Measurements from ENCODE around the gene MYO1B. TPM values are rescaled to one million over a fixed set of nuclear protein-coding genes. Genes with fewer than 3 reads are reported as not detected.

Gene MYO1B
- total RNA-seq, 1 experiment from 2014 or later: 80.3 TPM

GRCh38 chr2:191222507-191222906, 22.7 kb upstream of the MYO1B start:
- H3K36me3 Mint-ChIP-seq (ENCODE audit: insufficient read depth, unreplicated experiment): peaks cover 5% of the 10 kb centered on the region
- ChIA-PET CTCF (no interaction called here), POLR2A (no interaction called here)
- Histone ChIP-seq H3K36me3 (ENCODE audit: control insufficient read depth, insufficient read depth, low read length) (no peaks in the 10 kb centered on the region; the same call in 1 of the 2 replicates), H3K4me1 (peaks cover 15% of the 10 kb centered on the region), H3K4me3 (ENCODE audit: low read depth, low read length) (no peak overlapping the region), H3K27me3 (replicated peaks; ENCODE audit: control insufficient read depth, insufficient read depth, low read length) (no peaks in the 10 kb centered on the region), H3K9me3 (no peaks in the 10 kb centered on the region)
- intact Hi-C loops (cut with micrococcal nuclease; ENCODE audit: unreplicated experiment): no loop called here
- no TSS peak for BruUV-seq (replicated peaks)
- H3K27me3 Mint-ChIP-seq (ENCODE audit: insufficient read depth, unreplicated experiment): no peaks in the 10 kb centered on the region
- peaks cover 9% of the 10 kb centered on the region for H3K9me3 Mint-ChIP-seq (ENCODE audit: unreplicated experiment)
- no peak for TF ChIP-seq CTCF (IDR thresholded peaks at IDR 0.05; ENCODE audit: insufficient read depth in 1 of 2, low read depth in 1 of 2, low read length in 1 of 2, severe bottlenecking in 1 of 2, unreplicated experiment in 1 of 2)
- no peak for DNase-seq
- H3K27ac Mint-ChIP-seq (ENCODE audit: unreplicated experiment): no peak overlapping the region
- peaks cover 8% of the 10 kb centered on the region for H3K4me1 Mint-ChIP-seq (ENCODE audit: low read depth, unreplicated experiment)
- no peak overlapping the region for H3K4me3 Mint-ChIP-seq (ENCODE audit: unreplicated experiment)

- BruUV-seq (replicated peaks): no TSS peak
- no peaks in the 10 kb centered on the region for H3K27me3 Mint-ChIP-seq (ENCODE audit: insufficient read depth, unreplicated experiment)
- no peak for DNase-seq
- intact Hi-C loops (cut with micrococcal nuclease; ENCODE audit: unreplicated experiment): no loop called here
- H3K4me3 Mint-ChIP-seq (ENCODE audit: unreplicated experiment): no peak overlapping the region
- ChIA-PET CTCF (no interaction called here), POLR2A (no interaction called here)
- H3K27ac Mint-ChIP-seq (ENCODE audit: unreplicated experiment): no peak overlapping the region
- H3K4me1 Mint-ChIP-seq (ENCODE audit: low read depth, unreplicated experiment): peaks cover 8% of the 10 kb centered on the region
- H3K4me1 ChIP-seq: peaks cover 11% of the 10 kb centered on the region
- H3K9me3 Mint-ChIP-seq (ENCODE audit: unreplicated experiment): peaks cover 9% of the 10 kb centered on the region
- no peak for TF ChIP-seq CTCF (IDR thresholded peaks at IDR 0.05; ENCODE audit: insufficient read depth in 1 of 2, low read depth in 1 of 2, low read length in 1 of 2, severe bottlenecking in 1 of 2, unreplicated experiment in 1 of 2)
- H3K27me3 ChIP-seq (replicated peaks; ENCODE audit: control insufficient read depth, insufficient read depth, low read length): no peaks in the 10 kb centered on the region
- H3K9me3 ChIP-seq: no peaks in the 10 kb centered on the region
- H3K36me3 ChIP-seq (ENCODE audit: control insufficient read depth, insufficient read depth, low read length): no peaks in the 10 kb centered on the region; the same call in 1 of the 2 replicates
- H3K4me3 ChIP-seq (ENCODE audit: low read depth, low read length): no peak overlapping the region
- peaks cover 5% of the 10 kb centered on the region for H3K36me3 Mint-ChIP-seq (ENCODE audit: insufficient read depth, unreplicated experiment)
These were observed 22.3 kb upstream of the MYO1B start for GRCh38 chr2:191222952-191223351.

GRCh38 chr2:191225126-191225525, 20.1 kb upstream of the MYO1B start:
- Mint-ChIP-seq H3K4me1 (ENCODE audit: low read depth, unreplicated experiment) (no peaks in the 10 kb centered on the region), H3K9me3 (ENCODE audit: unreplicated experiment) (peaks cover 9% of the 10 kb centered on the region), H3K27me3 (ENCODE audit: insufficient read depth, unreplicated experiment) (no peaks in the 10 kb centered on the region), H3K4me3 (ENCODE audit: unreplicated experiment) (no peak overlapping the region), H3K36me3 (ENCODE audit: insufficient read depth, unreplicated experiment) (no peaks in the 10 kb centered on the region), H3K27ac (ENCODE audit: unreplicated experiment) (no peak overlapping the region)
- ChIA-PET POLR2A (no interaction called here), CTCF (no interaction called here)
- Histone ChIP-seq H3K9me3 (no peaks in the 10 kb centered on the region), H3K27me3 (replicated peaks; ENCODE audit: control insufficient read depth, insufficient read depth, low read length) (no peaks in the 10 kb centered on the region), H3K4me3 (ENCODE audit: low read depth, low read length) (no peak overlapping the region), H3K4me1 (no peaks in the 10 kb centered on the region), H3K36me3 (ENCODE audit: control insufficient read depth, insufficient read depth, low read length) (no peaks in the 10 kb centered on the region; the same call in 1 of the 2 replicates)
- no peak for TF ChIP-seq CTCF (IDR thresholded peaks at IDR 0.05; ENCODE audit: insufficient read depth in 1 of 2, low read depth in 1 of 2, low read length in 1 of 2, severe bottlenecking in 1 of 2, unreplicated experiment in 1 of 2)
- DNase-seq: no peak
- intact Hi-C loops (cut with micrococcal nuclease; ENCODE audit: unreplicated experiment): no loop called here
- no TSS peak for BruUV-seq (replicated peaks)
